HepG2 (cell line): ENCODE data around the gene STX12. TPM values are rescaled to one million over a fixed set of nuclear protein-coding genes. Genes with fewer than 3 reads are reported as not detected.
A peak's percentile ranks its signal among the peaks of the same experiment; 100 is the strongest.

ENCODE experiments used
- AGO2 ChIP-seq: fragments of 200-400 bp; formaldehyde crosslinking; optimal IDR thresholded peaks from 2 replicates; pipeline ENCODE3; 2017; ENCODE audit warnings: mild to moderate bottlenecking, low read depth, low read length, moderate library complexity
- CSRNP1 ChIP-seq: sonication (generic); formaldehyde crosslinking; IDR thresholded peaks from 2 replicates; pipeline ENCODE4 v1.8.1; 2023; ENCODE audit warnings: mild to moderate bottlenecking, missing genetic modification reagents
- FOSL2 ChIP-seq: sonication (generic); formaldehyde crosslinking; IDR thresholded peaks from 2 replicates; pipeline ENCODE4 v1.4.0; 2020; ENCODE audit warnings: missing genetic modification reagents
- HHEX ChIP-seq: IDR thresholded peaks from 2 replicates; pipeline ENCODE4 v1.6.1; 2016; ENCODE audit warnings: control low read depth
- LCORL ChIP-seq, 2 experiments: fragments of 450-650 bp in 1 of 2; sonication (generic) in 1 of 2; formaldehyde crosslinking in 1 of 2; IDR thresholded peaks; 2 replicates each; pipeline versions ENCODE4 v1.5.0 to v1.6.1; 2017 to 2020; ENCODE audit warnings: antibody characterized with exemption in 1 of 2, missing genetic modification reagents in 1 of 2
- MEF2D ChIP-seq: sonication (generic); formaldehyde crosslinking; IDR thresholded peaks from 2 replicates; pipeline ENCODE4 v1.5.1; 2020; ENCODE audit warnings: mild to moderate bottlenecking, missing genetic modification reagents
- MXD1 ChIP-seq: sonication (generic); formaldehyde crosslinking; IDR thresholded peaks from 2 replicates; pipeline ENCODE4 v1.4.0; 2020; ENCODE audit warnings: mild to moderate bottlenecking, missing genetic modification reagents
- NFE2L2 ChIP-seq: fragments of 150-350 bp; IDR thresholded peaks from 2 replicates; pipeline ENCODE4 v1.6.1; 2014; ENCODE audit warnings: low read length
- POLR2A ChIP-seq, 2 experiments: IDR thresholded peaks; 2 replicates each; pipeline ENCODE4 v1.6.1; 2011; ENCODE audit warnings: low read depth in 2 of 2, low read length in 2 of 2, mild to moderate bottlenecking in 1 of 2, moderate library complexity in 1 of 2; ENCODE audit not compliant: insufficient read depth in 1 of 2
- PRDM15 ChIP-seq: sonication (generic); formaldehyde crosslinking; IDR thresholded peaks from 2 replicates; pipeline ENCODE4 v1.4.0; 2020; ENCODE audit warnings: missing genetic modification reagents
- PRMT3 ChIP-seq: sonication (generic); formaldehyde crosslinking; IDR thresholded peaks from 2 replicates; pipeline ENCODE4 v1.8.1; 2022; ENCODE audit warnings: low read depth, mild to moderate bottlenecking, moderate library complexity, missing genetic modification reagents, borderline replicate concordance
- SMAD1 ChIP-seq: sonication (generic); formaldehyde crosslinking; IDR thresholded peaks from 2 replicates; pipeline ENCODE4 v1.4.0; 2020; ENCODE audit warnings: missing genetic modification reagents, low read depth, mild to moderate bottlenecking, borderline replicate concordance
- SP2 ChIP-seq: sonication (generic); formaldehyde crosslinking; IDR thresholded peaks from 2 replicates; pipeline ENCODE4 v1.5.1; 2020; ENCODE audit warnings: mild to moderate bottlenecking, missing genetic modification reagents
- ZNF12 ChIP-seq: sonication (generic); formaldehyde crosslinking; IDR thresholded peaks from 2 replicates; pipeline ENCODE4 v1.5.0; 2020; ENCODE audit warnings: missing genetic modification reagents
- ZNF225 ChIP-seq: sonication (generic); formaldehyde crosslinking; IDR thresholded peaks from 2 replicates; pipeline ENCODE4 v1.4.0; 2020; ENCODE audit warnings: mild to moderate bottlenecking, missing genetic modification reagents
- ZNF501 ChIP-seq: sonication (generic); formaldehyde crosslinking; IDR thresholded peaks from 2 replicates; pipeline ENCODE4 v1.5.1; 2020; ENCODE audit warnings: mild to moderate bottlenecking, moderate library complexity, missing genetic modification reagents
- ZNF589 ChIP-seq: sonication (generic); formaldehyde crosslinking; conservative IDR thresholded peaks from 2 replicates; pipeline ENCODE4 v1.8.0; 2022; ENCODE audit warnings: mild to moderate bottlenecking, moderate library complexity, missing genetic modification reagents
- ZNF652 ChIP-seq: IDR thresholded peaks from 2 replicates; pipeline ENCODE4 v1.6.1; 2016; ENCODE audit warnings: low read depth, borderline replicate concordance
- ZNF75D ChIP-seq: sonication (generic); formaldehyde crosslinking; IDR thresholded peaks from 2 replicates; pipeline ENCODE4 v1.8.1; 2023; ENCODE audit warnings: missing genetic modification reagents, mild to moderate bottlenecking, borderline replicate concordance
- ZNF841 ChIP-seq: sonication (generic); formaldehyde crosslinking; IDR thresholded peaks from 2 replicates; pipeline ENCODE4 v1.8.1; 2023; ENCODE audit warnings: missing genetic modification reagents, borderline replicate concordance
- ZSCAN29 ChIP-seq: sonication (generic); formaldehyde crosslinking; conservative IDR thresholded peaks from 2 replicates; pipeline ENCODE4 v1.4.0; 2020; ENCODE audit warnings: mild to moderate bottlenecking, missing genetic modification reagents
- polyA plus RNA-seq, 8 experiments: library from polyadenylated mRNA; depleted of rRNA in 3 of 8; stranded (reverse) in 7 of 8; unstranded in 1 of 8; fragments of >200 nt; fragmentation: Illumina TruSeq in 4 of 8; extraction: Trizol in 4 of 8; gene quantifications; 2 replicates each; pipeline versions ENCODE4 v1.2.1 to v1.2.3, GENCODE V29; 2011 to 2016; ENCODE audit warnings: low read depth in 4 of 8, missing spikeins in 1 of 8, mixed read lengths in 1 of 8; ENCODE audit not compliant: insufficient read depth in 1 of 8
- total RNA-seq, 5 experiments: library from RNA; depleted of rRNA; stranded (reverse); fragments of >200 nt; fragmentation: Illumina TruSeq; extraction: Trizol; gene quantifications; 2 replicates each; pipeline ENCODE4 v1.2.3, GENCODE V29; 2016; ENCODE audit warnings: low read depth in 1 of 5
- TF ChIP-seq, protein P1 (sequence below): sonication (generic); formaldehyde crosslinking; IDR thresholded peaks from 2 replicates; pipeline ENCODE4 v1.5.1; 2020; ENCODE audit warnings: missing genetic modification reagents, mild to moderate bottlenecking, borderline replicate concordance

STX12 gene
- total and polyA plus RNA-seq, 2 of the 13 experiments (the other 11 are each of a cell fraction or from before 2014, with no cell fraction given): 9.0 to 19.7 TPM

- no peak; the same call in 1 of the 2 replicates for TF ChIP-seq CSRNP1 (CRISPR knock-in tag)
- no peak; the same call in 1 of the 2 replicates for TF ChIP-seq MEF2D (CRISPR knock-in tag)
- no peak for TF ChIP-seq ZSCAN29
- TF ChIP-seq HHEX (CRISPR knock-in tag): no peak
- TF ChIP-seq POLR2A (IDR thresholded peaks at IDR 0.05; ENCODE audit: insufficient read depth in 1 of 2, low read depth in 2 of 2, low read length in 2 of 2): peak; percentile 81 to 88
- TF ChIP-seq MXD1: peak; percentile 37
- no peak for TF ChIP-seq ZNF75D (CRISPR knock-in tag)
- TF ChIP-seq ZNF841 (CRISPR knock-in tag): no peak
- no peak for TF ChIP-seq SP2 (CRISPR knock-in tag)
- TF ChIP-seq FOSL2 (CRISPR knock-in tag): peak; percentile 67
- TF ChIP-seq LCORL (IDR thresholded peaks at IDR 0.05): no peak
- TF ChIP-seq LCORL (CRISPR knock-in tag; IDR thresholded peaks at IDR 0.05): no peak
- 0 out of 2 replicates have a peak, but pooled peaks have one; percentile 29 for TF ChIP-seq PRDM15 (CRISPR knock-in tag)
- TF ChIP-seq SMAD1 (CRISPR knock-in tag): peak; percentile 76; the same call in 1 of the 2 replicates
- TF ChIP-seq ZNF652 (CRISPR knock-in tag): no peak
- TF ChIP-seq ZNF225: peak; percentile 63; the same call in 1 of the 2 replicates
- TF ChIP-seq, protein P1, sequence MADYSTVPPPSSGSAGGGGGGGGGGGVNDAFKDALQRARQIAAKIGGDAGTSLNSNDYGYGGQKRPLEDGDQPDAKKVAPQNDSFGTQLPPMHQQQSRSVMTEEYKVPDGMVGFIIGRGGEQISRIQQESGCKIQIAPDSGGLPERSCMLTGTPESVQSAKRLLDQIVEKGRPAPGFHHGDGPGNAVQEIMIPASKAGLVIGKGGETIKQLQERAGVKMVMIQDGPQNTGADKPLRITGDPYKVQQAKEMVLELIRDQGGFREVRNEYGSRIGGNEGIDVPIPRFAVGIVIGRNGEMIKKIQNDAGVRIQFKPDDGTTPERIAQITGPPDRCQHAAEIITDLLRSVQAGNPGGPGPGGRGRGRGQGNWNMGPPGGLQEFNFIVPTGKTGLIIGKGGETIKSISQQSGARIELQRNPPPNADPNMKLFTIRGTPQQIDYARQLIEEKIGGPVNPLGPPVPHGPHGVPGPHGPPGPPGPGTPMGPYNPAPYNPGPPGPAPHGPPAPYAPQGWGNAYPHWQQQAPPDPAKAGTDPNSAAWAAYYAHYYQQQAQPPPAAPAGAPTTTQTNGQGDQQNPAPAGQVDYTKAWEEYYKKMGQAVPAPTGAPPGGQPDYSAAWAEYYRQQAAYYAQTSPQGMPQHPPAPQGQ: no peak
- TF ChIP-seq PRMT3 (CRISPR knock-in tag): no peak
- no peak for TF ChIP-seq NFE2L2
- peak; percentile 41 for TF ChIP-seq AGO2
- no peak for TF ChIP-seq ZNF589 (CRISPR knock-in tag)
- peak; percentile 94 for TF ChIP-seq ZNF501 (CRISPR knock-in tag)
- TF ChIP-seq ZNF12 (CRISPR knock-in tag): no peak
These were observed at the start of gene STX12 (continued) for GRCh38 chr1:27772932-27773825.
